GM12878 (cell line): ENCODE measurements around the gene NECTIN1. TPM values are rescaled to one million over a fixed set of nuclear protein-coding genes. Genes with fewer than 3 reads are reported as not detected.

ENCODE experiments used
- ATAC-seq: fragments of 200-7000 bp; cut with Tn5 transposase; 3 replicates; pipeline ENCODE4 v1.9.1; 2020; ENCODE audit warnings: mild to moderate bottlenecking, moderate library complexity
- BruUV-seq: library from RNA; stranded (reverse); fragments of 400-500 nt; replicated peaks from 2 replicates; lab custom pipeline; 2021; lab: Mats Ljungman, UMichigan
- CTCF ChIA-PET: fragments of 300-600 bp; sonication (Branson Sonifier 250); formaldehyde crosslinking; extraction: SDS; loops from one replicate; lab custom pipeline; 2021; ENCODE audit warnings: inconsistent platforms; lab: Yijun Ruan, JAX
- POLR2A ChIA-PET: fragments of 350-600 bp; formaldehyde crosslinking; extraction: SDS; loops from one replicate; lab custom pipeline; 2021; ENCODE audit warnings: inconsistent platforms; lab: Charles Lee
- RAD21 ChIA-PET: fragments of 300-600 bp; sonication (Branson Sonifier 250); formaldehyde crosslinking; loops from one replicate; lab custom pipeline; 2023; ENCODE audit warnings: antibody characterized with exemption; ENCODE audit not compliant: unreplicated experiment; lab: Charles Lee
- SMC1A ChIA-PET: fragments of 300-600 bp; sonication (Branson Sonifier 250); formaldehyde crosslinking; loops from one replicate; lab custom pipeline; 2023; ENCODE audit not compliant: unreplicated experiment, uncharacterized antibody; lab: Charles Lee
- DNase-seq: peaks from one replicate; pipeline ENCODE4 v3.0.0-alpha.2; 2011; ENCODE audit warnings: low read depth, low spot score
- FAIRE-seq: peaks from 3 replicates; lab custom pipeline; 2011; peaks lifted over from hg19 to GRCh38; lab: Jason Lieb, UNC
- H2AFZ ChIP-seq: 2 replicates; pipeline ENCODE4 v1.6.0; 2011; ENCODE audit warnings: low read depth, low read length, control low read depth; ENCODE audit not compliant: control insufficient read depth
- H3K27ac ChIP-seq: 2 replicates; pipeline ENCODE4 v1.5.1; 2011; ENCODE audit warnings: control low read depth; ENCODE audit not compliant: control insufficient read depth, insufficient read depth
- H3K27me3 ChIP-seq, 2 experiments: replicated peaks in 1 of 2; 2 replicates each; pipeline versions ENCODE4 v1.6.0 to v1.6.1; 2011; ENCODE audit warnings: low read length in 1 of 2; ENCODE audit not compliant: control insufficient read depth in 2 of 2, insufficient read depth in 2 of 2
- H3K36me3 ChIP-seq, 2 experiments: 2 replicates each; pipeline ENCODE4 v1.5.1; 2011; ENCODE audit warnings: low read length in 1 of 2; ENCODE audit not compliant: control insufficient read depth in 2 of 2, insufficient read depth in 2 of 2
- H3K4me1 ChIP-seq: 2 replicates; pipeline ENCODE4 v1.6.1; 2011; ENCODE audit warnings: mild to moderate bottlenecking, low read length, moderate library complexity, mixed read lengths; ENCODE audit not compliant: control insufficient read depth, insufficient read depth
- H3K4me2 ChIP-seq: 2 replicates; pipeline ENCODE4 v1.6.0; 2011; ENCODE audit warnings: control low read depth; ENCODE audit not compliant: control insufficient read depth, insufficient read depth
- H3K4me3 ChIP-seq: fragments of 200-600 bp; sonication (generic); 2 replicates; pipeline ENCODE4 v1.5.1; 2016
- H3K79me2 ChIP-seq: 2 replicates; pipeline ENCODE4 v1.6.0; 2011; ENCODE audit warnings: low read length; ENCODE audit not compliant: control insufficient read depth, insufficient read depth
- H3K9ac ChIP-seq: 2 replicates; pipeline ENCODE4 v1.8.0; 2011; ENCODE audit warnings: low read length, control low read depth, mixed read lengths; ENCODE audit not compliant: control insufficient read depth, insufficient read depth
- H3K9me3 ChIP-seq: replicated peaks from 3 replicates; pipeline ENCODE4 v1.5.1; 2011; ENCODE audit warnings: mild to moderate bottlenecking, low read length; ENCODE audit not compliant: control insufficient read depth, insufficient read depth
- H4K20me1 ChIP-seq: 2 replicates; pipeline ENCODE4 v1.6.0; 2011; ENCODE audit not compliant: control insufficient read depth, insufficient read depth
- ATF7 ChIP-seq: fragments of 450-650 bp; IDR thresholded peaks from 2 replicates; pipeline ENCODE4 v1.6.1; 2016; ENCODE audit warnings: low read depth, mild to moderate bottlenecking
- BACH1 ChIP-seq: fragments of 450-650 bp; IDR thresholded peaks from 2 replicates; pipeline ENCODE4 v1.6.1; 2017; ENCODE audit warnings: mild to moderate bottlenecking, borderline replicate concordance
- BMI1 ChIP-seq: fragments of 450-650 bp; IDR thresholded peaks from 2 replicates; pipeline ENCODE4 v1.6.1; 2016; ENCODE audit warnings: mild to moderate bottlenecking, moderate library complexity, borderline replicate concordance
- CBX3 ChIP-seq: fragments of 200-600 bp; sonication (generic); IDR thresholded peaks from 2 replicates; pipeline ENCODE4 v1.6.1; 2016; ENCODE audit warnings: low read depth, borderline replicate concordance
- CEBPB ChIP-seq, 2 experiments: fragments of 150-350 bp in 1 of 2; IDR thresholded peaks; 2 replicates each; pipeline ENCODE4 v1.6.1; 2012 to 2014; ENCODE audit warnings: low read depth in 2 of 2, low read length in 2 of 2, borderline replicate concordance in 1 of 2, inconsistent platforms in 1 of 2
- DPF2 ChIP-seq: fragments of 450-650 bp; IDR thresholded peaks from 2 replicates; pipeline ENCODE4 v1.6.1; 2017; ENCODE audit warnings: mild to moderate bottlenecking
- IKZF2 ChIP-seq, 2 experiments: fragments of 450-650 bp; IDR thresholded peaks; 2 replicates each; pipeline ENCODE4 v1.6.1; 2017; ENCODE audit warnings: mild to moderate bottlenecking in 2 of 2, moderate library complexity in 2 of 2
- NR2C1 ChIP-seq: fragments of 450-650 bp; IDR thresholded peaks from 2 replicates; pipeline ENCODE4 v1.6.1; 2017; ENCODE audit warnings: antibody characterized with exemption, mild to moderate bottlenecking, moderate library complexity
- NR2F1 ChIP-seq: fragments of 450-650 bp; conservative IDR thresholded peaks from 2 replicates; pipeline ENCODE4 v1.6.1; 2017; ENCODE audit warnings: mild to moderate bottlenecking
- SPI1 ChIP-seq: IDR thresholded peaks from 2 replicates; pipeline ENCODE4 v1.6.1; 2011; ENCODE audit warnings: low read depth, mild to moderate bottlenecking, low read length, moderate library complexity, borderline replicate concordance; ENCODE audit not compliant: insufficient read depth
- SREBF1 ChIP-seq: IDR thresholded peaks from 2 replicates; pipeline ENCODE4 v1.6.1; 2012; ENCODE audit warnings: mild to moderate bottlenecking, low read length
- SRF ChIP-seq, 2 experiments: IDR thresholded peaks; 2 replicates each; pipeline ENCODE4 v1.6.1; 2011; ENCODE audit warnings: low read depth in 2 of 2, low read length in 2 of 2, mild to moderate bottlenecking in 1 of 2, moderate library complexity in 1 of 2
- YY1 ChIP-seq: IDR thresholded peaks from 2 replicates; pipeline ENCODE4 v1.6.1; 2011; ENCODE audit warnings: low read depth, mild to moderate bottlenecking, low read length
- ZNF217 ChIP-seq: fragments of 450-650 bp; IDR thresholded peaks from 2 replicates; pipeline ENCODE4 v1.6.1; 2017; ENCODE audit warnings: antibody characterized with exemption, mild to moderate bottlenecking
- WGBS: methylation state at CpG from one replicate; pipeline ENCODE4 v1.1.6; 2016; ENCODE audit warnings: low lambda C conversion rate; ENCODE audit not compliant: insufficient replicate concordance, insufficient coverage; ENCODE audit errors: missing lambda C conversion rate; 5-methylcytosine and 5-hydroxymethylcytosine counted together
- in situ Hi-C: fragments of 300-500 bp; cut with MboI; formaldehyde crosslinking; loops from 9 replicates; pipeline ENCODE4 v1.14.3; 2018; ENCODE audit warnings: mixed read lengths
- intact Hi-C: fragments of 100-400 bp; cut with micrococcal nuclease; formaldehyde crosslinking; loops from one replicate; pipeline ENCODE4 v1.14.2; 2022; ENCODE audit not compliant: unreplicated experiment
- polyA plus RNA-seq, 11 experiments: library from polyadenylated mRNA; depleted of rRNA in 4 of 11; unstranded in 6 of 11; stranded (reverse) in 5 of 11; fragments of >200 nt; fragmentation: Nextera tagmentation in 4 of 11; fragmentation: Illumina TruSeq in 1 of 11; extraction: Ambion mirVana in 4 of 11; extraction: Trizol in 1 of 11; gene quantifications; 1 replicate in 1 of 11; 2 replicates in 10 of 11; pipeline versions ENCODE4 v1.2.1 to v1.2.3, GENCODE V29; 2011 to 2016; ENCODE audit warnings: inconsistent platforms in 2 of 11, missing spikeins in 2 of 11, low read depth in 1 of 11
- total RNA-seq, 4 experiments: library from RNA; depleted of rRNA in 3 of 4; stranded (reverse); fragments of >200 nt in 3 of 4; fragmentation: Illumina TruSeq in 1 of 4; extraction: Trizol in 1 of 4; gene quantifications; 2 replicates each; pipeline versions ENCODE4 v1.2.1 to v1.2.3, GENCODE V29; 2013 to 2021

The NECTIN1 gene
- total and polyA plus RNA-seq, 10 of the 15 experiments (the other 5 are each of a cell fraction or from before 2014, with no cell fraction given): 0.97 to 9.2 (median 2.3) TPM

- CTCF ChIA-PET: interaction anchor here (0.7 kb wide), 1 partner anchor 74 kb away, joined by 3 read pairs; no protein-coding TSS in a partner anchor
- RAD21 ChIA-PET: interaction anchor here (0.8 kb wide), 1 partner anchor 12 kb away, joined by 3 read pairs; no protein-coding TSS in a partner anchor
- FAIRE-seq (no peak), ATAC-seq (no peak), DNase-seq (no peak)
- Histone ChIP-seq H3K4me3 (no peak overlapping the region), H3K27ac (no peak overlapping the region), H3K9me3 (peaks cover 6% of the 10 kb centered on the region; the same call in 2 of the 3 replicates), H3K4me1 (no peaks in the 10 kb centered on the region), H3K36me3 (no peaks in the 10 kb centered on the region), H2AFZ (no peak overlapping the region), H4K20me1 (no peaks in the 10 kb centered on the region), H3K27me3 (peaks cover 0 to 9% of the 10 kb centered on the region in 2 experiments; a peak in 3 of 4 replicates), H3K9ac (no peak overlapping the region), H3K79me2 (no peaks in the 10 kb centered on the region), H3K4me2 (no peak overlapping the region)
- SMC1A ChIA-PET: interaction anchor here (1.6 kb wide), 1 partner anchor 350 kb away, joined by 4 read pairs; no protein-coding TSS in a partner anchor
- no TSS peak for BruUV-seq
- in situ Hi-C loops (no loop called here), intact Hi-C loops (no loop called here)
- 19% methylated on average over 4 of the region's 4 CpGs for WGBS
- no peak for TF ChIP-seq CEBPB (IDR thresholded peaks at IDR 0.05; ENCODE audit: borderline replicate concordance in 1 of 2, low read depth in 2 of 2, low read length in 2 of 2)
- no peak for TF ChIP-seq ATF7
- no peak for TF ChIP-seq BMI1
- TF ChIP-seq ZNF217: no peak
- no peak for TF ChIP-seq SRF (IDR thresholded peaks at IDR 0.05; ENCODE audit: low read depth in 2 of 2, low read length in 2 of 2)
- no peak for TF ChIP-seq SPI1
- TF ChIP-seq BACH1: no peak
- TF ChIP-seq IKZF2 (IDR thresholded peaks at IDR 0.05): no peak
- no peak for TF ChIP-seq NR2C1
- TF ChIP-seq SREBF1: no peak
- no peak for TF ChIP-seq YY1
- TF ChIP-seq CBX3: no peak
- no peak for TF ChIP-seq NR2F1
- no peak for TF ChIP-seq DPF2
- POLR2A ChIA-PET: no interaction called here
These were observed 120.2 kb downstream of the NECTIN1 start for GRCh38 chr11:119608781-119609180.
